ENCODE results near the gene TMC8.
"Not testable (repeated sequence)": the region's sequence is repeated elsewhere in the genome, so short reads cannot be mapped to it uniquely, and the experiment has no call there.

Gene TMC8

DNA sequence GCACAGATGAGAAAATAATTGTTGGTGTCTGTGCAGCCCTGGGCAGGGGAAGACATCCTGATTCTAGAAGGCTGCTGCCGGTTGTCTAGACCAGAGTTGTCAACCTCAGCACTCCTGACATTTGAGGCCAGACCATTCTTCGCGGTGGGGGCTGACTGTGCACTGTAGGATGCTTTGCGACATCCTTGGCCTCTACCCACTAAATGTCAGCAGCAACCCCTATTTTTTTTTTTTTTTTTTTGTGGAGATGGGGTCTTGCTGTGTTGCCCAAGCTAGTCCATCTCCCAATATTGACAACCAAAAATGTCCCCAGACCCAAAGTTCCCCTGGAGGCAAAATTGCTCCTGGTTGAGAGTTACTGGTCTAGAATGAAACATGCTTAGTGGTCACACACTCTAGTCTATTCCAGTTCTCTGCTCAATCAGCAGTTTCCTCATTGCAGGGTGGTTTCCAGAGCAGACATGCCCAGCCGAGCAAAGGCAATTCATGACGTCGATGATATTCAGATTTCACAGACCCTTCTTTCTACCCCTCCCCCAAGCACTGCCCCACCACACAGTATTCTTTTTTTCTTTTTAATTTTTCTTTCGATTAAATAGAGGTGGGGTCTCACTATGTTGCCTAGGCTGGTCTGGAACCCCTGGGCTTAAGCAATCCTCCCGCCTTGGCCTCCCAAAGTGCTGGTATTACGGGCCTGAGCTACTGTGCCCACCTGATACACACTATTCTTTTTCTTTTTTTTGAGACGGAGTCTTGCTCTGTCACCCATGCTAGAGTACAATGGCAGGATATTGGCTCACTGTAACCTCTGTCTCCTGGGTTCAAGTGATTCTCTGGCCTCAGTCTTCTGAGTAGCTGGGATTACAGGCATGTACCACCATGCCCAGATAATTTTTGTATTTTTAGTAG is 24.6 kb downstream of the TMC8 start:
- no peak for DNase-seq (ENCODE audit: low read depth)

- no peak for DNase-seq (ENCODE audit: low read depth)
These were observed 29.1 kb downstream of the TMC8 start for GRCh38 chr17:78159575-78160158.

- no peak for DNase-seq (ENCODE audit: low read depth)
These were observed 33.5 kb downstream of the TMC8 start for GRCh38 chr17:78163881-78164747.

GRCh38 chr17:78164748-78165607 is 34.4 kb downstream of the TMC8 start:
- no peak for DNase-seq (ENCODE audit: low read depth)

DNA sequence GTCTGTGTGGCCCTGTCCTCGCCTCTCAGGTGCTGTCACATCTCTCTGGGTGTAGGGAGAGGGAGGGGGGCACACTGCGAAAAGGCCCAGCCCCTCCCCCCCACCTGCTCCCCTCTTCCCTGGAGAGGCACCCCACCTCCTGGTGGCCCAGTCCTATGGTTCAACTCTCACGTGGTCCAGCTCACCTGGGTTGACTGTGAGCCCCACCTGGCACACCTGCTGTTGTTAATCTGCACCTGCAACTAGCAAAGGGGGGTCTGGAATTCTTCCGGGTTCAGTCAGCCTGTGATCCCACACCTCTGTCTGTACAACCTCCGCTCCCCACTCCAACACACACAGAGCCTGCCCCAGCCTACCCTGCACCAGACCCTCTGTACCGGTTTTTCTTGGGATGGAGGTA is 35.8 kb downstream of the TMC8 start:
- no peak for DNase-seq (ENCODE audit: low read depth)

GRCh38 chr17:78168242-78168902 is 37.8 kb downstream of the TMC8 start, which contains the start of gene SYNGR2:
TSS of gene SYNGR2 (plus strand) at chr17:78168581. CDS start at chr17:78168617, 36 bp downstream.
- no peak for DNase-seq (ENCODE audit: low read depth)

GRCh38 chr17:78168903-78169793 is 38.6 kb downstream of the TMC8 start:
- DNase-seq (ENCODE audit: low read depth): no peak

GRCh38 chr17:78170692-78171590 is 40.4 kb downstream of the TMC8 start:
- no peak for DNase-seq (ENCODE audit: low read depth)

GRCh38 chr17:78171591-78172248 is 41.1 kb downstream of the TMC8 start:
- DNase-seq (ENCODE audit: low read depth): not testable (repeated sequence)

GRCh38 chr17:78172249-78173051 is 41.9 kb downstream of the TMC8 start:
- DNase-seq (ENCODE audit: low read depth): no peak

DNA sequence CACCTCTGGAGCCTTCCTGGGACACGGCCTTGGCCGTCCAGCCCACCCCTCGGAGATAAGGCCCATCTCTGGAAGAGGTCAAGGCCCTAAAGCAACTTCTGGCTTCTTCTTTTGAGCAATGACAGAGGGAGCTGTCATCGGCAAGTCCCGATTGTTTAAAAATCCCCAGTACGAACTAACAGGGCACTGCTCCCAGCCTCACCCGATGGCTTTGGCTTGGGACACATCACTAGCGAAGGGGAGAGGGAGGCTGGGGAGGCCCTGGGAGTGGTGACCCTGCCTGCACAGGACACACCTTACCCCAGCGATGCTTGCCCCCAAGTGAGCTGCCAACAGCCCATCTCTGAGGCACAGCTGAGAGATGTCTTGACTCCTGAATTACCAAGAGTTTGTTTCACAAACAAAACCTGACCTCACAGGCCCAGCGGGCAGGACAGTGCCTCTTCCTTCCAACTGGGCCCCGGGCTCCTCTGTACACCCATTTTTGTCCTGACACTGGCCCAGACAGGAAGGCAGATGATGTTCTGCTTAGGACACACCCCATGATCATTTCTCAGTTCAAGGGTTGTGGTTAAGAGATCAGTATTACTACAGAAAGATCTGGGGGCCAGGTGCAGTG is 42.6 kb downstream of the TMC8 start:
- no peak for DNase-seq (ENCODE audit: low read depth)

- DNase-seq (ENCODE audit: low read depth): no peak
These were observed 43.8 kb downstream of the TMC8 start for GRCh38 chr17:78174346-78174869.

GRCh38 chr17:78174870-78175642 is 44.5 kb downstream of the TMC8 start:
- no peak for DNase-seq (ENCODE audit: low read depth)

DNA sequence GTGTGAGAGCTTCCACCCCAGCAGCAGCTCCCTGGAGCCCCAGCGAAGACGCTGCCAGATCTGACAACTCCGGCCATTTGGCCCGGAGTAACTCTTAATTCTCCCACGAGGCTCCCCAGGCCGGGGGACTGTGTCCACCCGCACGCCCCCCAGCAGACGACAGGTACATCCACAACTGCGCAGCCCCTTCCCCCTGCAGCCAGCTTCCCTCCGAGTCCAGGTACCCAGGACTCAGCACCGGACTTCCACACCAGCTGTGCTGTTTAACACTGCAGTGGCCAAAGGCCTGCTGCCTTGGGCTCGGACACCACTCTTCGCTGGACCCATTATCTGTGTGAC is 45.0 kb downstream of the TMC8 start:
- DNase-seq (ENCODE audit: low read depth): no peak

- no peak for DNase-seq (ENCODE audit: low read depth)
These were observed 46.0 kb downstream of the TMC8 start for GRCh38 chr17:78176548-78177025.

- DNase-seq (ENCODE audit: low read depth): no peak
These were observed 48.8 kb downstream of the TMC8 start for GRCh38 chr17:78179372-78179771.

All from fibroblast of the conjunctiva (primary cell).